ENCODE data around the gene CXCL16. TPM values are rescaled to one million over a fixed set of nuclear protein-coding genes. Genes with fewer than 3 reads are reported as not detected.

Gene CXCL16
- total and polyA plus RNA-seq, 2 of the 13 experiments (the other 11 are each of a cell fraction or from before 2014, with no cell fraction given): 9.4 to 101 TPM

DNA sequence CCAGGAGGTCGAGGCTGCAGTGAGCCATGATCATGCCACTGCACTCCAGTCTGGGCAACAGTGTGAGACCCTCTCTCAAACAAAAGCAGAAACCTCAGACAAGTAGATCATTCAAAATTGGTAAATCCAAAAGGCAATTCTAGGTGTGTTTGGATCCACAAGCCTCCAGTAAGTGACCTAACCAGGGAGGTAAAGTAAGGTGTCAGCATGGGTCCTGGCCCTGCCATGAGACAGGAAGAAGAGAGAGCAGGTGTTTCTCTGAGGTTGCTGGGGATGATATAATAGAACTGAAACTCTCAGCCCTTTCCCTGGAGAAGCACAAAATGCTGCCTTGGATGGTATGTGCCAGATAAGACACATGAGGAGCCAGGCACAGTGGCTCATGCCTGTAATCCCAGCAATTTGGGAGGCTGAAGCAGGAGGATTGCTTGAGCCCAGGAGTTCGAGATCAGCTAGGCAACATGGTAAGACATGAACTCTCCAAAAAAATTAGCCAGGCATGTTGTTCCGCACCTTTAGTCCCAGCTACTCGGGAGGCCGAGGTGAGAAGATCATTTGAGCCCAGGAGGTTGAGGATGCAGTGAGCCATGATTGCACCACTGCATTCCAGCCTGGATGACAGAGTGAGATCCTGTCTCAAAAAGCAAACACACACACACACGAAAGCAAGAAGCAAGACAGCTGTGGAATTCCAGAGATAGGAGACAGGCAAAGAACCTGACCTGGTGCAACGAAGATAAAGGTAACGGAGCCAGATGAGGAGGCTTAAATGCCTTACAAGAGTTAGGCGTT lies 38.4 kb upstream of the CXCL16 start (continued):
- TF ChIP-seq KLF12 (CRISPR knock-in tag; IDR thresholded peaks at IDR 0.05; ENCODE audit: borderline replicate concordance) (no peak), ZNF629 (CRISPR knock-in tag; conservative IDR thresholded peaks at IDR 0.05) (peak; percentile 29; the same call in 1 of the 2 replicates), HDAC6 (IDR thresholded peaks at IDR 0.05; ENCODE audit: low read depth, low read length) (no peak), ZBTB49 (CRISPR knock-in tag; IDR thresholded peaks at IDR 0.05; ENCODE audit: borderline replicate concordance) (no peak), ZNF674 (CRISPR knock-in tag; IDR thresholded peaks at IDR 0.05; ENCODE audit: low read depth) (no peak), ZBTB46 (CRISPR knock-in tag; IDR thresholded peaks at IDR 0.05; ENCODE audit: borderline replicate concordance) (no peak), ZSCAN25 (CRISPR knock-in tag; IDR thresholded peaks at IDR 0.05) (no peak; the same call in 1 of the 2 replicates), ESRRA (CRISPR knock-in tag; IDR thresholded peaks at IDR 0.05; ENCODE audit: low read depth) (no peak), ZNF749 (CRISPR knock-in tag; IDR thresholded peaks at IDR 0.05; ENCODE audit: borderline replicate concordance) (no peak), FOSL2 (CRISPR knock-in tag; IDR thresholded peaks at IDR 0.05) (peak; percentile 86), PPARG (CRISPR knock-in tag; conservative IDR thresholded peaks at IDR 0.05) (0 out of 2 replicates have a peak, but pooled peaks have one; percentile 22)
- TF ChIP-seq, protein P1, sequence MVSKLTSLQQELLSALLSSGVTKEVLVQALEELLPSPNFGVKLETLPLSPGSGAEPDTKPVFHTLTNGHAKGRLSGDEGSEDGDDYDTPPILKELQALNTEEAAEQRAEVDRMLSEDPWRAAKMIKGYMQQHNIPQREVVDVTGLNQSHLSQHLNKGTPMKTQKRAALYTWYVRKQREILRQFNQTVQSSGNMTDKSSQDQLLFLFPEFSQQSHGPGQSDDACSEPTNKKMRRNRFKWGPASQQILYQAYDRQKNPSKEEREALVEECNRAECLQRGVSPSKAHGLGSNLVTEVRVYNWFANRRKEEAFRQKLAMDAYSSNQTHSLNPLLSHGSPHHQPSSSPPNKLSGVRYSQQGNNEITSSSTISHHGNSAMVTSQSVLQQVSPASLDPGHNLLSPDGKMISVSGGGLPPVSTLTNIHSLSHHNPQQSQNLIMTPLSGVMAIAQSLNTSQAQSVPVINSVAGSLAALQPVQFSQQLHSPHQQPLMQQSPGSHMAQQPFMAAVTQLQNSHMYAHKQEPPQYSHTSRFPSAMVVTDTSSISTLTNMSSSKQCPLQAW (CRISPR knock-in tag; IDR thresholded peaks at IDR 0.05): peak; percentile 79
- TF ChIP-seq, protein P2, sequence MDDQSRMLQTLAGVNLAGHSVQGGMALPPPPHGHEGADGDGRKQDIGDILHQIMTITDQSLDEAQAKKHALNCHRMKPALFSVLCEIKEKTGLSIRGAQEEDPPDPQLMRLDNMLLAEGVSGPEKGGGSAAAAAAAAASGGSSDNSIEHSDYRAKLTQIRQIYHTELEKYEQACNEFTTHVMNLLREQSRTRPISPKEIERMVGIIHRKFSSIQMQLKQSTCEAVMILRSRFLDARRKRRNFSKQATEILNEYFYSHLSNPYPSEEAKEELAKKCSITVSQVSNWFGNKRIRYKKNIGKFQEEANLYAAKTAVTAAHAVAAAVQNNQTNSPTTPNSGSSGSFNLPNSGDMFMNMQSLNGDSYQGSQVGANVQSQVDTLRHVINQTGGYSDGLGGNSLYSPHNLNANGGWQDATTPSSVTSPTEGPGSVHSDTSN (CRISPR knock-in tag; IDR thresholded peaks at IDR 0.05; ENCODE audit: borderline replicate concordance): no peak
- TF ChIP-seq, protein P3, sequence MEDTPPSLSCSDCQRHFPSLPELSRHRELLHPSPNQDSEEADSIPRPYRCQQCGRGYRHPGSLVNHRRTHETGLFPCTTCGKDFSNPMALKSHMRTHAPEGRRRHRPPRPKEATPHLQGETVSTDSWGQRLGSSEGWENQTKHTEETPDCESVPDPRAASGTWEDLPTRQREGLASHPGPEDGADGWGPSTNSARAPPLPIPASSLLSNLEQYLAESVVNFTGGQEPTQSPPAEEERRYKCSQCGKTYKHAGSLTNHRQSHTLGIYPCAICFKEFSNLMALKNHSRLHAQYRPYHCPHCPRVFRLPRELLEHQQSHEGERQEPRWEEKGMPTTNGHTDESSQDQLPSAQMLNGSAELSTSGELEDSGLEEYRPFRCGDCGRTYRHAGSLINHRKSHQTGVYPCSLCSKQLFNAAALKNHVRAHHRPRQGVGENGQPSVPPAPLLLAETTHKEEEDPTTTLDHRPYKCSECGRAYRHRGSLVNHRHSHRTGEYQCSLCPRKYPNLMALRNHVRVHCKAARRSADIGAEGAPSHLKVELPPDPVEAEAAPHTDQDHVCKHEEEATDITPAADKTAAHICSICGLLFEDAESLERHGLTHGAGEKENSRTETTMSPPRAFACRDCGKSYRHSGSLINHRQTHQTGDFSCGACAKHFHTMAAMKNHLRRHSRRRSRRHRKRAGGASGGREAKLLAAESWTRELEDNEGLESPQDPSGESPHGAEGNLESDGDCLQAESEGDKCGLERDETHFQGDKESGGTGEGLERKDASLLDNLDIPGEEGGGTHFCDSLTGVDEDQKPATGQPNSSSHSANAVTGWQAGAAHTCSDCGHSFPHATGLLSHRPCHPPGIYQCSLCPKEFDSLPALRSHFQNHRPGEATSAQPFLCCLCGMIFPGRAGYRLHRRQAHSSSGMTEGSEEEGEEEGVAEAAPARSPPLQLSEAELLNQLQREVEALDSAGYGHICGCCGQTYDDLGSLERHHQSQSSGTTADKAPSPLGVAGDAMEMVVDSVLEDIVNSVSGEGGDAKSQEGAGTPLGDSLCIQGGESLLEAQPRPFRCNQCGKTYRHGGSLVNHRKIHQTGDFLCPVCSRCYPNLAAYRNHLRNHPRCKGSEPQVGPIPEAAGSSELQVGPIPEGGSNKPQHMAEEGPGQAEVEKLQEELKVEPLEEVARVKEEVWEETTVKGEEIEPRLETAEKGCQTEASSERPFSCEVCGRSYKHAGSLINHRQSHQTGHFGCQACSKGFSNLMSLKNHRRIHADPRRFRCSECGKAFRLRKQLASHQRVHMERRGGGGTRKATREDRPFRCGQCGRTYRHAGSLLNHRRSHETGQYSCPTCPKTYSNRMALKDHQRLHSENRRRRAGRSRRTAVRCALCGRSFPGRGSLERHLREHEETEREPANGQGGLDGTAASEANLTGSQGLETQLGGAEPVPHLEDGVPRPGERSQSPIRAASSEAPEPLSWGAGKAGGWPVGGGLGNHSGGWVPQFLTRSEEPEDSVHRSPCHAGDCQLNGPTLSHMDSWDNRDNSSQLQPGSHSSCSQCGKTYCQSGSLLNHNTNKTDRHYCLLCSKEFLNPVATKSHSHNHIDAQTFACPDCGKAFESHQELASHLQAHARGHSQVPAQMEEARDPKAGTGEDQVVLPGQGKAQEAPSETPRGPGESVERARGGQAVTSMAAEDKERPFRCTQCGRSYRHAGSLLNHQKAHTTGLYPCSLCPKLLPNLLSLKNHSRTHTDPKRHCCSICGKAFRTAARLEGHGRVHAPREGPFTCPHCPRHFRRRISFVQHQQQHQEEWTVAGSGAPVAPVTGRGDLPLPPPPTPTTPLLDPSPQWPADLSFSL (CRISPR knock-in tag; IDR thresholded peaks at IDR 0.05): no peak

Data from HepG2 (cell line).